Psoas muscle (tissue), 8 donors: ENCODE measurements around the gene LZTS2. TPM values are rescaled to one million over a fixed set of nuclear protein-coding genes. Genes with fewer than 3 reads are reported as not detected.

Experiments used
- ATAC-seq, 4 donors: fragments of 200-7000 bp; cut with Tn5 transposase; one replicate each; pipeline ENCODE4 v1.9.1; 2020; ENCODE audit warnings: moderate library complexity in 3 of 4, mild to moderate bottlenecking in 2 of 4
- DNase-seq, 2 donors: peaks; one replicate each; pipeline ENCODE4 v3.0.0-alpha.2; 2020
- H3K27ac ChIP-seq: fragments of 200-600 bp; one replicate; pipeline ENCODE4 v1.8.0; 2022
- H3K27me3 ChIP-seq, 3 donors: fragments of 200-600 bp in 1 of 3; one replicate each; pipeline versions ENCODE4 v1.6.1 to v1.8.0; 2013 to 2022; ENCODE audit warnings: low read length in 2 of 3, mild to moderate bottlenecking in 2 of 3, moderate library complexity in 1 of 3; ENCODE audit not compliant: insufficient read depth in 3 of 3
- H3K36me3 ChIP-seq, 2 donors: fragments of 200-600 bp in 1 of 2; one replicate each; pipeline versions ENCODE4 v1.6.1 to v1.8.0; 2013 to 2022; ENCODE audit warnings: low read depth in 1 of 2, mild to moderate bottlenecking in 1 of 2, moderate library complexity in 1 of 2; ENCODE audit not compliant: insufficient read depth in 1 of 2
- H3K4me1 ChIP-seq: fragments of 200-600 bp; one replicate; pipeline ENCODE4 v1.8.0; 2022
- H3K4me3 ChIP-seq: fragments of 200-600 bp; one replicate; pipeline ENCODE4 v1.8.0; 2022; ENCODE audit warnings: mild to moderate bottlenecking
- H3K9me3 ChIP-seq: fragments of 200-600 bp; one replicate; pipeline ENCODE4 v1.8.0; 2022
- CTCF ChIP-seq: fragments of 200-600 bp; IDR thresholded peaks from one replicate; pipeline ENCODE4 v1.8.0; 2022; ENCODE audit warnings: antibody characterized with exemption
- WGBS, 3 donors: extraction: QIAGEN DNeasy Blood & Tissue Kit; methylation state at CpG; one replicate each; pipeline versions ENCODE4 v1.1.6 to v1.1.7; 2013; 5-methylcytosine and 5-hydroxymethylcytosine counted together
- intact Hi-C, 2 donors: fragments of 100-400 bp; cut with DNase I; formaldehyde crosslinking; loops; one replicate each; pipeline versions ENCODE4 v1.11.0 to v1.14.2; 2022
- polyA plus RNA-seq, 3 donors: library from polyadenylated mRNA; stranded (reverse); fragments of 200-250 nt; gene quantifications; one replicate each; pipeline ENCODE4 v1.2.3, GENCODE V29; 2013
- total RNA-seq, 4 donors: library from RNA; stranded (reverse); fragmentation: NEBNext Ultra II Directional in 2 of 4; extraction: Animal tissue kit (Norgen Biotek cat#: 25700) in 2 of 4; gene quantifications; one replicate each; pipeline versions ENCODE4 v1.2.1 to v1.2.4, GENCODE V29; 2021 to 2023
- donor health status: healthy with polysubstance abuse.
- donor health status: DM: no; HTN: no; CAD: no; lungs with moderate emphysema.
- donor health status: Bipolar disorder and iron deficiency.
- donor health status: healthy.
- donor health status: DM: yes; HTN: yes; CAD: no.
- donor health status: DM: no; HTN: no; CAD: no.
- donor health status: DM: no; HTN: no; CAD: no.
- donor health status: DM: yes; HTN: yes; CAD: no.

Gene LZTS2
- total and polyA plus RNA-seq, 7 donors, result 19.0 to 66.0 (median 24.6) TPM

DNA sequence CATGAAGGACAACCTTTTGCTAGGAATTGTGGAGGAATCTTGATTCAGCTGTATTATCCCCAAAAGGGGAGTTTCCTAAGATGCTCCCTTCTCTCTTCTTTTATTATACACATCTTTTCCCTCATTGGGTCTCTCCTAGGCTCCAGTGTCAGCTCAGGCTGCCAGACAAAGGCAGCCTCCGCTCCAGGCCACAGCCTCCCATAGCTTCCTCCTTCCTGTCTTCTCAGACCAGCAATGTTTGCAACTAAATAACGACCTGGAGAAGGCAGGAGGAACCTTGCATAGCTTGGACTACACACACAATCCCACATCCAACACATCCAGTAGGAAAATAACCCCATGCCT lies 43.7 kb downstream of the LZTS2 start:
- ATAC-seq, result no peak
- DNase-seq, result no peak
- Histone ChIP-seq H3K27me3 (peaks cover 0 to 22% (median 3%) of the 10 kb centered on the region in 3 donors), H3K4me1 (peaks cover 10% of the 10 kb centered on the region), H3K9me3 (no peaks in the 10 kb centered on the region), H3K4me3 (peak overlapping the region; percentile 71), H3K27ac (peak overlapping the region; percentile 76), H3K36me3 (no peaks in the 10 kb centered on the region)
- WGBS, 3 donors, result 24 to 39% (median 29%) methylated on average over 2 of the region's 2 CpGs
- no peak for TF ChIP-seq CTCF
- intact Hi-C loops, result loop anchor here (2.0 kb wide), 1 partner anchor 17 kb away; the partner anchor contains the start of gene KAZALD1 (in 2 of the 2)

- no peak for TF ChIP-seq CTCF
- H3K27me3 ChIP-seq, result peaks cover 0 to 30% (median 5%) of the 10 kb centered on the region in 3 donors
- H3K9me3 ChIP-seq, result no peaks in the 10 kb centered on the region
- WGBS, 3 donors, result 80 to 93% (median 83%) methylated on average over 2 of the region's 2 CpGs
- intact Hi-C loops, result no loop called here
- DNase-seq, result no peak
- H3K4me3 ChIP-seq, result no peak overlapping the region
- ATAC-seq, result no peak
- peaks cover 10% of the 10 kb centered on the region for H3K4me1 ChIP-seq
- H3K27ac ChIP-seq, result no peak overlapping the region
- H3K36me3 ChIP-seq, result no peaks in the 10 kb centered on the region
Observed at GRCh38 chr10:101044117-101044516, 44.5 kb downstream of the LZTS2 start.

DNA sequence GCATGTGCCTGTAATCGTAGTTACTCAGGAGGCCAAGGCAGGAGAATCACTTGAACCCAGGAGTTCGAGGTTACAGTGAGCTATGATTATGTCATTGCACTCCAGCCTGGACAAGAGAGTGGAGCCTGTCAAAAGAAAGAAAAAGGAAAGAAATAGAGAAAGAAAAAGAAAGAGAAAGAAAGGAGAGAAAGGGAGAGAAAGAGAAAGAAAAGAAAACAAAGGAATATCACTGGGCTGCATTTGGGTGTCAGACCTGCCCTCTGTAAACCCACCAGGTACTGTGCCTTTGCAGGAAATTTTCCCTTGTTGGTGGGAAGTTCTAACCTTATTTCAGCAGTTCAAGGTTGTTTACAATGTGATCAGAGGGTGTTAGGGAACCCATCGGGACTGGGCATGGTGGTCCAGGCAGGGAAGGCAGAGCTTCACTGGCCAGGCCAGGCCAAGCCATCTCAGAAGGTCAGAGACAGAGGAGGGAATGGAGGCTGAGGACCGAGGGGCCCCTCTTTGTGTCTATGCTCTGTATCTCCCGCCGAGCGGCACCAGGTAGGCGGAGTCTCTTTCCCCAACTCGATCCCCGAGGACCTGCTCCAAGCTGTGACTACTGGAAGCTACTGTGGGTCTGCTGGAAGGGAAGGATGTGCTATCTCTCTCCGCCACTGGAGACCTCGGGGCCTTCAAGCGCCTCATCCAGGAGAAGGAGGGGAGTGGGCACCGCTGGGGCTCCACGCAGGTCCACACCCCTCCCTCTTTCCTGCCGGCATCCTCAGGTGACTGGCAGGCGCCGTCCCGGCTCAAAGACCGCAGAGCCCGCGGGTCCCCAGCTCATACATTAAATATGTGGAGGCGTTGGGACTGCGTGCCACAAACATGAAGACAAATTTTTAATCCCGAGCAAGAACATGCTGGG lies 47.0 kb downstream of the LZTS2 start:
- no peak for DNase-seq
- WGBS, 3 donors, result 40 to 47% (median 45%) methylated on average over 23 to 25 of the region's 25 CpGs
- ATAC-seq, result no peak
- H3K4me3 ChIP-seq, result no peak overlapping the region
- peaks cover 19% of the 10 kb centered on the region for H3K4me1 ChIP-seq
- H3K27me3 ChIP-seq, result peaks cover 0 to 49% (median 9%) of the 10 kb centered on the region in 3 donors
- intact Hi-C loops, result no loop called here
- no peak overlapping the region for H3K27ac ChIP-seq
- no peak for TF ChIP-seq CTCF
- no peaks in the 10 kb centered on the region for H3K36me3 ChIP-seq
- H3K9me3 ChIP-seq, result no peaks in the 10 kb centered on the region

DNA sequence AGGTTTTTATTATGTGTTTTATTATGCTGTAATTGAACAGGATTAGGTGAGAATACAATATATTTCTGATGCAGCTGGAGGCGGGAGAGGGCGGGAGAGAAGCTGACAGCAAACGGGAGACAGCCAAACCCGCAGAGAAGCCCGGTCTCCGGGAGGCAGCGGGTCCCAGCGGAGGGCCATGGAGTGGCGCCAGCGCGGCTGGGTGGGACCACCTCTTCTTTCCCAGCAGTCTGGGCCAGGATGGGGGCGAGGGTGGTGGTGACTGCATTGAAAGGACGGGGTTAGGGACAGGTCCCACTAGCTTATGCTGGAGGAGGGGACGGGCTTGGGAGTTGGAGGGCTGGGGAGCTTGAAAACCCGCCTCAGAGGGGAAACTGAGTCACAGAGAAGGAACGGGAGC lies 47.7 kb downstream of the LZTS2 start:
- H3K36me3 ChIP-seq, result no peaks in the 10 kb centered on the region
- WGBS, 3 donors, result 20 to 29% (median 27%) methylated on average over 15 to 16 of the region's 16 CpGs
- H3K27me3 ChIP-seq, result peaks cover 0 to 49% (median 9%) of the 10 kb centered on the region in 3 donors
- no peak for DNase-seq
- H3K27ac ChIP-seq, result no peak overlapping the region
- intact Hi-C loops, result no loop called here
- no peaks in the 10 kb centered on the region for H3K9me3 ChIP-seq
- no peak for TF ChIP-seq CTCF
- H3K4me1 ChIP-seq, result peaks cover 12% of the 10 kb centered on the region
- no peak overlapping the region for H3K4me3 ChIP-seq
- no peak for ATAC-seq
